K562 (cell line): ENCODE results near the gene ITPR2. TPM values are rescaled to one million over a fixed set of nuclear protein-coding genes. Genes with fewer than 3 reads are reported as not detected.

Experiments used
- GTF2E2 ChIP-seq: fragments of 200-800 bp; sonication (Bioruptor generic); IDR thresholded peaks from 2 replicates; pipeline ENCODE4 v1.6.1; 2016; ENCODE audit warnings: missing genetic modification characterization, missing compliant biosample characterization
- HIVEP1 ChIP-seq: fragments of 250-450 bp; sonication (Bioruptor Pico); IDR thresholded peaks from 2 replicates; pipeline ENCODE4 v1.4.0; 2020; ENCODE audit warnings: mild to moderate bottlenecking
- NEUROD1 ChIP-seq: fragments of 150-350 bp; IDR thresholded peaks from 2 replicates; pipeline ENCODE4 v1.6.1; 2014; ENCODE audit warnings: borderline replicate concordance, low read length, low read depth; ENCODE audit not compliant: partially characterized antibody
- NR2C2 ChIP-seq, 2 experiments: fragments of 200-800 bp in 1 of 2; sonication (Bioruptor generic) in 1 of 2; sonication (generic) in 1 of 2; formaldehyde crosslinking in 1 of 2; IDR thresholded peaks; 2 replicates each; pipeline versions ENCODE4 v1.6.1 to v1.8.0; 2016 to 2022; ENCODE audit warnings: mild to moderate bottlenecking in 1 of 2, missing compliant biosample characterization in 1 of 2, missing genetic modification characterization in 1 of 2, missing genetic modification reagents in 1 of 2
- RBBP5 ChIP-seq: fragments of 200-600 bp; sonication (generic); IDR thresholded peaks from 2 replicates; pipeline ENCODE4 v1.6.1; 2012; ENCODE audit warnings: borderline replicate concordance, mild to moderate bottlenecking, low read length, control low read depth, inconsistent platforms; ENCODE audit not compliant: insufficient read depth, poor library complexity, severe bottlenecking
- RBFOX2 ChIP-seq: fragments of 200-400 bp; formaldehyde crosslinking; IDR thresholded peaks from 2 replicates; pipeline ENCODE4 v1.6.1; 2017; ENCODE audit warnings: low read depth, mild to moderate bottlenecking, low read length, moderate library complexity
- TSHZ1 ChIP-seq: fragments of 250-450 bp; sonication (Bioruptor Pico); IDR thresholded peaks from 2 replicates; pipeline ENCODE4 v1.4.0; 2020; ENCODE audit warnings: mild to moderate bottlenecking, moderate library complexity
- YY1 ChIP-seq, 3 experiments: IDR thresholded peaks; 2 replicates each; pipeline ENCODE4 v1.6.1; 2011; ENCODE audit warnings: low read length in 2 of 3, mild to moderate bottlenecking in 2 of 3, moderate library complexity in 2 of 3, borderline replicate concordance in 1 of 3, control low read depth in 1 of 3, low read depth in 1 of 3; ENCODE audit not compliant: insufficient read depth in 3 of 3, insufficient replicate concordance in 2 of 3, control insufficient read depth in 1 of 3, insufficient read length in 1 of 3; ENCODE audit errors: extremely low read depth in 1 of 3
- ZNF639 ChIP-seq, 2 experiments: fragments of 200-800 bp in 1 of 2; sonication (Bioruptor generic) in 1 of 2; sonication (generic) in 1 of 2; formaldehyde crosslinking in 1 of 2; IDR thresholded peaks in 1 of 2; conservative IDR thresholded peaks in 1 of 2; 2 replicates each; pipeline versions ENCODE4 v1.5.0 to v1.6.1; 2016 to 2020; ENCODE audit warnings: missing compliant biosample characterization in 1 of 2, missing genetic modification characterization in 1 of 2, missing genetic modification reagents in 1 of 2
- ZNF764 ChIP-seq: fragments of 250-450 bp; sonication (Bioruptor Pico); IDR thresholded peaks from 2 replicates; pipeline ENCODE4 v1.4.0; 2020; ENCODE audit warnings: low read depth, mild to moderate bottlenecking, moderate library complexity
- ZNF778 ChIP-seq: fragments of 450-650 bp; formaldehyde crosslinking; IDR thresholded peaks from 2 replicates; pipeline ENCODE4 v1.4.0; 2020; ENCODE audit warnings: mild to moderate bottlenecking, moderate library complexity
- polyA plus RNA-seq, 8 experiments: library from polyadenylated mRNA; depleted of rRNA in 4 of 8; stranded (reverse) in 5 of 8; unstranded in 3 of 8; fragments of >200 nt; fragmentation: Nextera tagmentation in 2 of 8; fragmentation: Illumina TruSeq in 1 of 8; extraction: Ambion mirVana in 2 of 8; extraction: Trizol in 1 of 8; gene quantifications; 2 replicates each; pipeline versions ENCODE4 v1.2.1 to v1.2.3, GENCODE V29; 2011 to 2014; ENCODE audit warnings: inconsistent platforms in 1 of 8, missing spikeins in 1 of 8
- total RNA-seq, 7 experiments: library from RNA; depleted of rRNA in 6 of 7; stranded (reverse); fragments of >200 nt in 6 of 7; fragmentation: Illumina TruSeq in 2 of 7; extraction: Trizol in 2 of 7; gene quantifications; 2 replicates each; pipeline versions ENCODE4 v1.2.1 to v1.2.3, GENCODE V29; 2011 to 2021; ENCODE audit warnings: low replicate concordance in 1 of 7
- TF ChIP-seq, protein P1 (sequence below): fragments of 450-650 bp; formaldehyde crosslinking; IDR thresholded peaks from 2 replicates; pipeline ENCODE4 v1.4.0; 2020; ENCODE audit warnings: mild to moderate bottlenecking, moderate library complexity
- TF ChIP-seq, protein P2 (sequence below), 2 experiments: fragments of 250-450 bp in 1 of 2; fragments of 450-650 bp in 1 of 2; sonication (Bioruptor Pico) in 1 of 2; IDR thresholded peaks; 2 replicates each; pipeline versions ENCODE4 v1.6.1 to v1.8.0; 2016 to 2021; ENCODE audit warnings: mild to moderate bottlenecking in 2 of 2, moderate library complexity in 2 of 2, missing compliant biosample characterization in 1 of 2, missing genetic modification characterization in 1 of 2

Gene ITPR2
- total and polyA plus RNA-seq, 9 of the 15 experiments (the other 6 are each of a cell fraction or from before 2014, with no cell fraction given), result 0.21 to 3.3 (median 0.95) TPM

GRCh38 chr12:26832822-26833742 is at the start of gene ITPR2 (continued):
- 0 out of 4 replicates have a peak, but pooled peaks of 1 of the 2 experiments have one; percentile 43 for TF ChIP-seq ZNF639 (CRISPR knock-in tag; conservative IDR thresholded peaks at IDR 0.05 in 1 of 2, IDR thresholded peaks at IDR 0.05 in 1 of 2)
- no peak for TF ChIP-seq HIVEP1 (CRISPR knock-in tag)
- TF ChIP-seq NEUROD1, result no peak
- TF ChIP-seq RBBP5, result peak; percentile 60
- TF ChIP-seq ZNF764, result no peak
- 0 out of 2 replicates have a peak, but pooled peaks have one; percentile 13 for TF ChIP-seq RBFOX2
- TF ChIP-seq, protein P1, sequence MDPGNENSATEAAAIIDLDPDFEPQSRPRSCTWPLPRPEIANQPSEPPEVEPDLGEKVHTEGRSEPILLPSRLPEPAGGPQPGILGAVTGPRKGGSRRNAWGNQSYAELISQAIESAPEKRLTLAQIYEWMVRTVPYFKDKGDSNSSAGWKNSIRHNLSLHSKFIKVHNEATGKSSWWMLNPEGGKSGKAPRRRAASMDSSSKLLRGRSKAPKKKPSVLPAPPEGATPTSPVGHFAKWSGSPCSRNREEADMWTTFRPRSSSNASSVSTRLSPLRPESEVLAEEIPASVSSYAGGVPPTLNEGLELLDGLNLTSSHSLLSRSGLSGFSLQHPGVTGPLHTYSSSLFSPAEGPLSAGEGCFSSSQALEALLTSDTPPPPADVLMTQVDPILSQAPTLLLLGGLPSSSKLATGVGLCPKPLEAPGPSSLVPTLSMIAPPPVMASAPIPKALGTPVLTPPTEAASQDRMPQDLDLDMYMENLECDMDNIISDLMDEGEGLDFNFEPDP, result no peak
- no peak for TF ChIP-seq TSHZ1 (CRISPR knock-in tag)
- no peak for TF ChIP-seq YY1 (IDR thresholded peaks at IDR 0.05; ENCODE audit: borderline replicate concordance in 1 of 3, control insufficient read depth in 1 of 3, extremely low read depth in 1 of 3, insufficient read depth in 3 of 3, insufficient read length in 1 of 3, insufficient replicate concordance in 2 of 3, low read depth in 1 of 3, low read length in 2 of 3)
- TF ChIP-seq NR2C2 (CRISPR knock-in tag; IDR thresholded peaks at IDR 0.05), result no peak
- TF ChIP-seq NR2C2 (tag; IDR thresholded peaks at IDR 0.05), result no peak
- TF ChIP-seq ZNF778 (CRISPR knock-in tag), result no peak
- 0 out of 2 replicates have a peak, but pooled peaks have one; percentile 65 for TF ChIP-seq GTF2E2 (tag)
- TF ChIP-seq, protein P2, sequence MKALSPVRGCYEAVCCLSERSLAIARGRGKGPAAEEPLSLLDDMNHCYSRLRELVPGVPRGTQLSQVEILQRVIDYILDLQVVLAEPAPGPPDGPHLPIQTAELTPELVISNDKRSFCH (CRISPR knock-in tag; IDR thresholded peaks at IDR 0.05), result no peak
- TF ChIP-seq, protein P2 (tag; IDR thresholded peaks at IDR 0.05), result no peak
